Transverse colon (tissue), 4 donors: ENCODE results near the gene VASP. TPM values are rescaled to one million over a fixed set of nuclear protein-coding genes. Genes with fewer than 3 reads are reported as not detected.
A peak's percentile ranks its signal among the peaks of the same experiment; 100 is the strongest.

Experiments
- DNase-seq: peaks from one replicate; pipeline ENCODE4 v3.0.0-alpha.2; 2019
- H3K27ac ChIP-seq, 4 donors: fragments of 200-600 bp; sonication (generic); 2 replicates each; pipeline ENCODE4 v1.5.1; 2016 to 2018; ENCODE audit warnings: inconsistent platforms in 4 of 4
- H3K27me3 ChIP-seq: fragments of 200-600 bp; sonication (generic); 2 replicates; pipeline ENCODE4 v1.5.1; 2017; ENCODE audit warnings: inconsistent platforms
- H3K36me3 ChIP-seq, 4 donors: fragments of 200-600 bp; sonication (generic); 2 replicates each; pipeline ENCODE4 v1.5.1; 2017 to 2019; ENCODE audit warnings: inconsistent platforms in 4 of 4
- H3K4me1 ChIP-seq, 4 donors: fragments of 200-600 bp; sonication (generic); 2 replicates each; pipeline ENCODE4 v1.5.1; 2017 to 2020; ENCODE audit warnings: inconsistent platforms in 4 of 4
- H3K4me3 ChIP-seq, 4 donors: fragments of 200-600 bp; sonication (generic); 1 replicate in 1 of 4; 2 replicates in 3 of 4; pipeline versions ENCODE4 v1.5.1 to v1.6.1; 2017 to 2019; ENCODE audit warnings: inconsistent platforms in 4 of 4
- H3K9me3 ChIP-seq, 2 donors: fragments of 200-600 bp; sonication (generic); 2 replicates each; pipeline ENCODE4 v1.5.1; 2017 to 2019; ENCODE audit warnings: inconsistent platforms in 2 of 2
- CTCF ChIP-seq, 5 experiments: fragments of 200-600 bp in 3 of 5; fragments of 450-650 bp in 2 of 5; sonication (generic) in 3 of 5; IDR thresholded peaks; 1 replicate in 2 of 5; 2 replicates in 3 of 5; pipeline ENCODE4 v1.5.1; 2016 to 2017; ENCODE audit warnings: antibody characterized with exemption in 5 of 5, inconsistent platforms in 3 of 5, mild to moderate bottlenecking in 2 of 5, moderate library complexity in 1 of 5
- EP300 ChIP-seq: sonication (generic); formaldehyde crosslinking; IDR thresholded peaks from one replicate; pipeline ENCODE4 v1.6.1; 2017; ENCODE audit warnings: antibody characterized with exemption, low read depth
- POLR2A ChIP-seq: fragments of 450-650 bp; IDR thresholded peaks from one replicate; pipeline ENCODE4 v1.6.1; 2016; ENCODE audit warnings: antibody characterized with exemption, mild to moderate bottlenecking, moderate library complexity
- POLR2AphosphoS5 ChIP-seq, 3 donors: sonication (generic); formaldehyde crosslinking; IDR thresholded peaks; one replicate each; pipeline ENCODE4 v1.6.1; 2016; ENCODE audit warnings: antibody characterized with exemption in 3 of 3
- WGBS, 2 donors: methylation state at CpG; one replicate each; pipeline ENCODE4 v1.1.5; 2018; ENCODE audit warnings: low coverage in 1 of 2; 5-methylcytosine and 5-hydroxymethylcytosine counted together
- in situ Hi-C, 4 donors: fragments of 200-750 bp; cut with MboI; loops; one replicate each; pipeline versions ENCODE4 v1.15.0 to v1.15.1; 2017; ENCODE audit warnings: low sequenced_read_pairs in 3 of 4, low pct_ligation_motif_present in 1 of 4, low pct_unique_long_range_greater_than_20kb in 1 of 4
- intact Hi-C: fragments of 100-400 bp; cut with DNase I; formaldehyde crosslinking; loops from one replicate; pipeline ENCODE4 v1.15.1; 2023; ENCODE audit warnings: low total_unique reads
- total RNA-seq, 4 donors: library from RNA; depleted of rRNA; stranded (reverse); fragments of >200 nt; gene quantifications; one replicate each; pipeline ENCODE4 v1.1.0, GENCODE V29; 2016

VASP gene
- total RNA-seq, 4 donors from 2014 or later, result 167 to 465 (median 204) TPM

GRCh38 chr19:45547965-45548609 lies 40.8 kb downstream of the VASP start:
- in situ Hi-C loops, result no loop called here
- peak in 2 of 3 donors; percentile 39 to 51 for TF ChIP-seq POLR2AphosphoS5 (IDR thresholded peaks at IDR 0.05)
- no peak for TF ChIP-seq POLR2A
- no peak for TF ChIP-seq EP300
- no peak for TF ChIP-seq CTCF (IDR thresholded peaks at IDR 0.05)
- Histone ChIP-seq H3K4me3 (no peak overlapping the region), H3K27me3 (no peaks in the 10 kb centered on the region), H3K36me3 (no peaks in the 10 kb centered on the region), H3K27ac (peak overlapping the region; percentile 32 to 70 (median 69)), H3K4me1 (peaks cover 0 to 10% (median 4%) of the 10 kb centered on the region in 4 donors), H3K9me3 (no peaks in the 10 kb centered on the region)
- WGBS, 2 donors, result 77% methylated on average over 9 of the region's 9 CpGs; no CpG with 5 or more reads in 1 of the 2 donors
- DNase-seq, result peak; percentile 85
- intact Hi-C loops, result no loop called here

- WGBS, 2 donors, result 46% methylated on average over 34 of the region's 34 CpGs; no CpG with 5 or more reads in 1 of the 2 donors
- Histone ChIP-seq H3K4me3 (no peak overlapping the region), H3K9me3 (no peaks in the 10 kb centered on the region), H3K27ac (no peak overlapping the region), H3K36me3 (no peaks in the 10 kb centered on the region), H3K4me1 (peaks cover 0 to 8% (median 2%) of the 10 kb centered on the region in 4 donors), H3K27me3 (no peaks in the 10 kb centered on the region)
- in situ Hi-C loops, result no loop called here
- intact Hi-C loops, result no loop called here
- DNase-seq, result peak; percentile 73
- peak in 4 of 5 experiments; percentile 27 to 72 (median 38) for TF ChIP-seq CTCF (IDR thresholded peaks at IDR 0.05)
- no peak for TF ChIP-seq EP300
Measured at GRCh38 chr19:45553464-45553863, 46.2 kb downstream of the VASP start.

GRCh38 chr19:45554481-45554880 lies 47.2 kb downstream of the VASP start:
- WGBS, 2 donors, result 82 to 83% methylated on average over 1 of the region's 1 CpG
- no peak for DNase-seq
- Histone ChIP-seq H3K36me3 (no peaks in the 10 kb centered on the region), H3K4me3 (no peak overlapping the region), H3K4me1 (peaks cover 0 to 11% (median 5%) of the 10 kb centered on the region in 4 donors), H3K9me3 (no peaks in the 10 kb centered on the region), H3K27ac (no peak overlapping the region), H3K27me3 (no peaks in the 10 kb centered on the region)
- TF ChIP-seq POLR2AphosphoS5 (IDR thresholded peaks at IDR 0.05) (no peak), EP300 (no peak), POLR2A (no peak), CTCF (IDR thresholded peaks at IDR 0.05) (no peak)
- intact Hi-C loops (no loop called here), in situ Hi-C loops (no loop called here)

- Histone ChIP-seq H3K36me3 (no peaks in the 10 kb centered on the region), H3K4me1 (peaks cover 0 to 18% (median 6%) of the 10 kb centered on the region in 4 donors), H3K9me3 (no peaks in the 10 kb centered on the region), H3K4me3 (no peak overlapping the region), H3K27ac (no peak overlapping the region), H3K27me3 (no peaks in the 10 kb centered on the region)
- in situ Hi-C loops (no loop called here), intact Hi-C loops (no loop called here)
- WGBS, 2 donors, result 88% methylated on average over 5 of the region's 5 CpGs; no CpG with 5 or more reads in 1 of the 2 donors
- TF ChIP-seq POLR2A, result no peak
- no peak for TF ChIP-seq POLR2AphosphoS5 (IDR thresholded peaks at IDR 0.05)
- no peak for TF ChIP-seq CTCF (IDR thresholded peaks at IDR 0.05)
- TF ChIP-seq EP300, result no peak
- no peak for DNase-seq
Measured at GRCh38 chr19:45556835-45557234, 49.6 kb downstream of the VASP start.
